Osteocyte (in vitro differentiated cells): ENCODE measurements around the gene DOHH. TPM values are rescaled to one million over a fixed set of nuclear protein-coding genes. Genes with fewer than 3 reads are reported as not detected.

ENCODE experiments used
- DNase-seq: peaks from one replicate; pipeline ENCODE4 v3.0.0; 2021; ENCODE audit warnings: mixed read lengths; ENCODE audit not compliant: unreplicated experiment; ENCODE audit errors: extremely low spot score
- H3K27ac Mint-ChIP-seq: one replicate; pipeline ENCODE4 v1.8.0; 2021; ENCODE audit warnings: mild to moderate bottlenecking, mixed read lengths; ENCODE audit not compliant: unreplicated experiment
- H3K27me3 Mint-ChIP-seq: one replicate; pipeline ENCODE4 v1.8.0; 2021; ENCODE audit warnings: mixed read lengths; ENCODE audit not compliant: unreplicated experiment
- H3K36me3 Mint-ChIP-seq: one replicate; pipeline ENCODE4 v1.8.0; 2021; ENCODE audit warnings: mixed read lengths; ENCODE audit not compliant: unreplicated experiment
- H3K4me1 Mint-ChIP-seq: one replicate; pipeline ENCODE4 v1.8.0; 2021; ENCODE audit warnings: mixed read lengths; ENCODE audit not compliant: unreplicated experiment
- H3K4me3 Mint-ChIP-seq: one replicate; pipeline ENCODE4 v1.8.0; 2021; ENCODE audit warnings: mild to moderate bottlenecking, moderate library complexity, mixed read lengths; ENCODE audit not compliant: unreplicated experiment
- H3K9me3 Mint-ChIP-seq: one replicate; pipeline ENCODE4 v1.8.0; 2021; ENCODE audit warnings: mixed read lengths; ENCODE audit not compliant: unreplicated experiment
- CTCF ChIP-seq: fragments of 200-600 bp; sonication (generic); IDR thresholded peaks from 2 replicates; pipeline ENCODE4 v1.5.0; 2021; ENCODE audit warnings: antibody characterized with exemption, mild to moderate bottlenecking, moderate library complexity
- total RNA-seq: library from RNA; stranded (reverse); gene quantifications from 2 replicates; pipeline ENCODE4 v1.2.1, GENCODE V29; 2021

Gene DOHH
- total RNA-seq, 1 donor from 2014 or later, result 10.8 TPM

DNA sequence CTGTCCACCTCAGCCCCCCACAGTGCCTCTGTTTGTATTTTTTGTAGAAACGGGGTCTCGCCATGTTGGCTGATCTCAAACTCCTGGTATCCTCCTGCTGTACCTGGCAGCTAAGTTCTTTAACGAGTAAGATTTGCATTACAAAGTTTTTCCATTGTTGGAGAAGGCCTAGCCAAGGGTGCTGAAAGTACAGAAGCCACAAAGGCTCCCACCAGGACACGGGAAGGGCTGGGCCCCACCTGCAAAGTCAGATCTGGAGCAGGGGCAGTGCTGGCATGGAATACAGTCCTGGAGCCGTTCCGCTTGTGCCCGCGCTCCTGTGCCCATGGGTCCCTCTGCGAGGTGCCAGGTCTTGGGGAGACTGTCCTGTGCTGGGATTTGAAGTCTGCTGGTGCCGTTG, 17.8 kb upstream of the DOHH start:
- Mint-ChIP-seq H3K4me1 (peaks cover 23% of the 10 kb centered on the region), H3K4me3 (no peak overlapping the region), H3K27me3 (no peaks in the 10 kb centered on the region), H3K36me3 (peaks cover 2% of the 10 kb centered on the region), H3K27ac (no peak overlapping the region), H3K9me3 (no peaks in the 10 kb centered on the region)
- TF ChIP-seq CTCF, result no peak
- DNase-seq, result no peak

DNA sequence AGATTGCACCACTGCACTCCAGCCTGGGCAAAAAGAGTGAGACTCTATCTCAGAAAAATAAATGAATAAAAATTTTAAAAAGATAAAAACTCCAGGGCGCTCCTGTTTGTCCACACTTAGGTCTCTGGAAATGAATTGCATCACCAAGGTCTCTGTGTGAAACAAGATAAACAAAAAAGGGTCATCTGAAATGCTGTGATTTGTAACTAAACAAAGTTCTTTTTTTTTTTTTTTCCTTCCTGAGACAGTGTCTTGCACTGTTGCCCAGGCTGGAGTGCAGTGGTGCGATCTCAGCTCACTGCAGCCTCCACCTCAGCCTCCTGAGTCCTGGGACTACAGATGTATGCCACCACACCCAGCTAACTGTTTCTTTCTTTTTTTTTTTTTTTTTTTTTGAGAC, 17.2 kb upstream of the DOHH start:
- Mint-ChIP-seq H3K36me3 (peaks cover 2% of the 10 kb centered on the region), H3K4me3 (no peak overlapping the region), H3K27me3 (no peaks in the 10 kb centered on the region), H3K27ac (no peak overlapping the region), H3K9me3 (no peaks in the 10 kb centered on the region), H3K4me1 (peaks cover 25% of the 10 kb centered on the region)
- TF ChIP-seq CTCF, result no peak
- DNase-seq, result no peak

- Mint-ChIP-seq H3K36me3 (peaks cover 2% of the 10 kb centered on the region), H3K27me3 (no peaks in the 10 kb centered on the region), H3K9me3 (no peaks in the 10 kb centered on the region), H3K27ac (no peak overlapping the region), H3K4me3 (no peak overlapping the region), H3K4me1 (peaks cover 28% of the 10 kb centered on the region)
- TF ChIP-seq CTCF, result no peak
- no peak for DNase-seq
These were observed 16.3 kb upstream of the DOHH start for GRCh38 chr19:3516675-3517207.

DNA sequence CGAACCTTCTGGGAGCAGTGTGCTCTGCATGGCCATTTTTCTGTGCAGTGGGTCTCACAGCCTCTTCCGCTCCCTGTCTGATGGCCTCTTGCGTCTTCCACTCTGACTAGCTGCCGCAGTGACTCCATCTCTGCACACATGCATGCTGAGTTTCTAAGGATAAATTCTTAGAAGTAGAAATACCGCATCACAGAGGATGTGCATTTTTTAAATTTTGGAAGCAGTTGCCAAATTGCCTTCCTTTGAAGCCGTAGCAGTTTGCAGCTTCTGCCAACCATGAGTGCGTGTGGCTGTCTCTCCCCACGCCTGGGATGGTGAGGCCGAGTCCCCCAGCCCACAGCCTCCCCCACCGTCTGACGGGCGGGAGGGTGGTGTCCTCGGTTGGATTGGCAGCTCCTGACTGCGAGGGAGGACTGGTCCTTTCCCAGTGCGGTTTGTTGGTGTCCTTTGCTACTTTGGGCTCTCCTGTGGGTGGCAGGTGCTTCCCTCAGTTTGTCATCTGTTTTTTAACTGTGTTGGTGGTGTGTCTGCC, 15.5 kb upstream of the DOHH start:
- peak overlapping the region; percentile 41 for H3K27ac Mint-ChIP-seq
- TF ChIP-seq CTCF, result no peak
- H3K9me3 Mint-ChIP-seq, result no peaks in the 10 kb centered on the region
- no peaks in the 10 kb centered on the region for H3K27me3 Mint-ChIP-seq
- peaks cover 31% of the 10 kb centered on the region for H3K4me1 Mint-ChIP-seq
- no peak for DNase-seq
- H3K4me3 Mint-ChIP-seq, result no peak overlapping the region
- peaks cover 2% of the 10 kb centered on the region for H3K36me3 Mint-ChIP-seq

DNA sequence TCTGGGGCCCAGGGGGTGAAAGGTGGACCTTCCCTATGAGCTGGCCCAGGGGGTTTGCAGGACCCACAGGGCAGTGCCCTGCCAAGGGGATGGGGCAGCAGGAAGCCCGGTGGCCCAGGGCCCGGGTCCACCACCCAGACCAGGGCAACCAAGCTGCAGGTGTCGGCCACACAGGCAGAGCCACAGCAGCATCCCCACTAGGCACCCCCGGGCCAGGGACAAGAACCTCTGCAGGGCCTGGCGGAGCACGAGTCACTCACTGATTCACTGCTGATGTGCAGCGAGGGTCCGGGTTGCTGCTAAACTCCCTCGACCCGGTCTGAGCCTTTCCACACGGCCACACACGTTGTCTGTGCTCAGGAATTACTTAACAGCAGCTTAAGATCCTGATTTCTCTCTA, 14.5 kb upstream of the DOHH start:
- no peak for DNase-seq
- Mint-ChIP-seq H3K36me3 (peaks cover 3% of the 10 kb centered on the region), H3K4me1 (peaks cover 31% of the 10 kb centered on the region), H3K9me3 (no peaks in the 10 kb centered on the region), H3K4me3 (no peak overlapping the region), H3K27me3 (no peaks in the 10 kb centered on the region), H3K27ac (peak overlapping the region; percentile 59)
- TF ChIP-seq CTCF, result no peak
